ENCODE results near the gene GIPC1. TPM values are rescaled to one million over a fixed set of nuclear protein-coding genes. Genes with fewer than 3 reads are reported as not detected.
A peak's percentile ranks its signal among the peaks of the same experiment; 100 is the strongest.

Gene GIPC1
- total RNA-seq, 1 donor from 2014 or later = 97.7 TPM

DNA sequence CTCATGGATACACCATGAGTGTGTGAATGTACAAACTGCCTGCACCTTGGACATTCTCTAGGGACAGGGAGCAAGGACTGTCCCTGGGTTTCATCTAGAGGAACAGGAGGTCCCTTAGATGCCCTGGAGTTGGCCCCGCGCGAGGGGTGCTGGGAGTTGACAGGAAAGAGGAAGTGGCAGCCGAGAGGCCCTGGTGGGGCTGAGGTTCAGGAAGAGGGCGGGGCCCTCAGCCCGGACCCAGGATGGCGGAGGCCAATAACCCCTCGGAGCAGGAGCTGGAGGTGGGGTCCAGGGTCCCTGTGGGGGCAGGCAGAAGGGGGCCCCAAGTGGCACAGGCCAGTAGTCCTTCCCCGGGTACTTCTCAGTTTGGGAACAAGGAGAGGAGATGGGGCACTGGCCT lies 55.9 kb downstream of the GIPC1 start:
- no peak for TF ChIP-seq CTCF (IDR thresholded peaks at IDR 0.05)
- Histone ChIP-seq H3K4me1 (peaks cover 39% of the 10 kb centered on the region), H3K36me3 (peaks cover 42% of the 10 kb centered on the region), H3K9me3 (no peaks in the 10 kb centered on the region), H3K27me3 (no peaks in the 10 kb centered on the region), H3K4me3 (peak overlapping the region; percentile 47), H3K27ac (peak overlapping the region; percentile 74)
- intact Hi-C loops (cut with DNase I) = no loop called here
- DNase-seq = peak; percentile 91
- peak; percentile 91 for ATAC-seq

- no peak for TF ChIP-seq CTCF (IDR thresholded peaks at IDR 0.05)
- Histone ChIP-seq H3K4me3 (no peak overlapping the region), H3K27me3 (no peaks in the 10 kb centered on the region), H3K9me3 (no peaks in the 10 kb centered on the region), H3K36me3 (peaks cover 31% of the 10 kb centered on the region), H3K27ac (no peak overlapping the region), H3K4me1 (peaks cover 49% of the 10 kb centered on the region)
- no peak for ATAC-seq
- intact Hi-C loops (cut with DNase I) = no loop called here
- DNase-seq = no peak
Observed at GRCh38 chr19:14439014-14439413, 56.9 kb downstream of the GIPC1 start.

- Histone ChIP-seq H3K36me3 (peaks cover 18% of the 10 kb centered on the region), H3K4me3 (no peak overlapping the region), H3K27me3 (no peaks in the 10 kb centered on the region), H3K9me3 (no peaks in the 10 kb centered on the region), H3K27ac (no peak overlapping the region), H3K4me1 (peaks cover 52% of the 10 kb centered on the region)
- TF ChIP-seq CTCF (IDR thresholded peaks at IDR 0.05) = no peak
- DNase-seq = no peak
- intact Hi-C loops (cut with DNase I) = no loop called here
- ATAC-seq = no peak
Observed at GRCh38 chr19:14437578-14438140, 58.3 kb downstream of the GIPC1 start.

DNA sequence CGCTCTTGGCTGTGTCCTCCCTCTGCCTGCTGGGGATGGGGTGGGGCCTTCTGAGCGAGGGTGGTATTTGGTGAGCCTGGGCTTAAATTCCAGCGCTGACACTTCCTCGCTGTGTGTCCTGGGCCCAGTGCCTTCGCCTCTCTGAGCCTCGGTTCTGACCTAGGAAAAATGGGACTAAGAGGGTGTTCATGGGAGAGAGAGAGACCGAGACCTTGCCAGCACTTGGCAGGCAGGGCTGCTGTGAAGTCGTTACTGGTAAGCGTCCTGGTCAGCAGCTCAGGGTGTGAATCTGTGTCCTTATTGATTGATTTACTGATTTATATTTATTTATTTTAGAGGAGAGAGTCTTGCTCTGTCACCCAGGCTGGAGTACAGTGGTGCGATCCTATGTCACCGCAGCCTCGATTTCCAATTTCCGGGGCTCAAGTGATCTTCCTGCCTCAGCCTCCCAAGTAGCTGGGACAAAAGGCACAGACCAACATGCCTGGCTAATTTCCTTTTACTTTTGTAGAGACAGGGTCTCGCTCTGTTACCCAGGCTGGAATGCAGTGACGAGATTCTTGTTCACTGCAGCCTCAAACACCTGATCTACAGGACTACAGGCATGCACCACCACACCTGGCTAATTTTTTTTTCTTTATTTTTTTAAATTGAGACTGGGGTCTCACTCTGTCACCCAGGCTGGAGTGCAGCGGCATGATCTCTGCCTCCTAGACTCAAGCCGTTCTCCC lies 60.4 kb downstream of the GIPC1 start:
- intact Hi-C loops (cut with DNase I) = no loop called here
- H3K27me3 ChIP-seq = no peaks in the 10 kb centered on the region
- peak overlapping the region; percentile 86 for H3K27ac ChIP-seq
- no peaks in the 10 kb centered on the region for H3K9me3 ChIP-seq
- H3K36me3 ChIP-seq = no peaks in the 10 kb centered on the region
- peaks cover 52% of the 10 kb centered on the region for H3K4me1 ChIP-seq
- no peak for ATAC-seq
- no peak for TF ChIP-seq CTCF (IDR thresholded peaks at IDR 0.05)
- no peak for DNase-seq
- peak overlapping the region; percentile 89 for H3K4me3 ChIP-seq

GRCh38 chr19:14434543-14435319 lies 61.2 kb downstream of the GIPC1 start:
- Histone ChIP-seq H3K27me3 (no peaks in the 10 kb centered on the region), H3K9me3 (no peaks in the 10 kb centered on the region), H3K36me3 (no peaks in the 10 kb centered on the region), H3K4me3 (peak overlapping the region; percentile 89), H3K4me1 (peaks cover 46% of the 10 kb centered on the region), H3K27ac (peak overlapping the region; percentile 86)
- DNase-seq = peak; percentile 74
- ATAC-seq = peak; percentile 75
- no peak for TF ChIP-seq CTCF (IDR thresholded peaks at IDR 0.05)
- intact Hi-C loops (cut with DNase I) = no loop called here

Measured in upper lobe of right lung (tissue), 1 donor.